ENCODE measurements around the gene TBC1D30.

TBC1D30 gene

GRCh38 chr12:64864319-64864718 is 39.9 kb downstream of the TBC1D30 start:
- DNase-seq (ENCODE audit: low read depth), result no peak

GRCh38 chr12:64875186-64875585 is 50.7 kb downstream of the TBC1D30 start:
- no peak for DNase-seq (ENCODE audit: low read depth)

- DNase-seq (ENCODE audit: low read depth), result no peak
Measured at GRCh38 chr12:64876388-64877071, 52.1 kb downstream of the TBC1D30 start.

- no peak for DNase-seq (ENCODE audit: low read depth)
Measured at GRCh38 chr12:64877363-64878004, 53.0 kb downstream of the TBC1D30 start.

- DNase-seq (ENCODE audit: low read depth), result no peak
Measured at GRCh38 chr12:64882687-64883086, 58.2 kb downstream of the TBC1D30 start.

GRCh38 chr12:64883264-64884163 is 59.1 kb downstream of the TBC1D30 start:
- no peak for DNase-seq (ENCODE audit: low read depth)

- no peak for DNase-seq (ENCODE audit: low read depth)
Measured at GRCh38 chr12:64884164-64884542, 59.7 kb downstream of the TBC1D30 start.

- no peak for DNase-seq (ENCODE audit: low read depth)
Measured at GRCh38 chr12:64884728-64885127, 60.3 kb downstream of the TBC1D30 start.

- DNase-seq (ENCODE audit: low read depth), result no peak
Measured at GRCh38 chr12:64889434-64890216, 65.2 kb downstream of the TBC1D30 start.

- DNase-seq (ENCODE audit: low read depth), result peak; percentile 3
Measured at GRCh38 chr12:64890873-64891468, 66.5 kb downstream of the TBC1D30 start.

GRCh38 chr12:64891629-64892028 is 67.2 kb downstream of the TBC1D30 start:
- DNase-seq (ENCODE audit: low read depth), result no peak

- no peak for DNase-seq (ENCODE audit: low read depth)
Measured at GRCh38 chr12:64892561-64892960, 68.1 kb downstream of the TBC1D30 start.

GRCh38 chr12:64893961-64894360 is 69.5 kb downstream of the TBC1D30 start:
- no peak for DNase-seq (ENCODE audit: low read depth)

GRCh38 chr12:64894827-64895475 is 70.5 kb downstream of the TBC1D30 start:
- DNase-seq (ENCODE audit: low read depth), result no peak

- no peak for DNase-seq (ENCODE audit: low read depth)
Measured at GRCh38 chr12:64895526-64895925, 71.1 kb downstream of the TBC1D30 start.

GRCh38 chr12:64900540-64900939 is 76.1 kb downstream of the TBC1D30 start:
- no peak for DNase-seq (ENCODE audit: low read depth)

- no peak for DNase-seq (ENCODE audit: low read depth)
Measured at GRCh38 chr12:64903479-64904152, 79.2 kb downstream of the TBC1D30 start.

- DNase-seq (ENCODE audit: low read depth), result no peak
Measured at GRCh38 chr12:64907097-64907496, 82.7 kb downstream of the TBC1D30 start.

GRCh38 chr12:64909124-64909523 is 84.7 kb downstream of the TBC1D30 start:
- no peak for DNase-seq (ENCODE audit: low read depth)

GRCh38 chr12:64911081-64911480 is 86.6 kb downstream of the TBC1D30 start:
- no peak for DNase-seq (ENCODE audit: low read depth)

GRCh38 chr12:64911912-64912311 is 87.5 kb downstream of the TBC1D30 start:
- DNase-seq (ENCODE audit: low read depth), result no peak
